Bronchus fibroblast of lung (primary cell): Measurements from ENCODE around the gene ZBTB12. TPM values are rescaled to one million over a fixed set of nuclear protein-coding genes. Genes with fewer than 3 reads are reported as not detected.

Experiments used
- total RNA-seq: library from RNA; depleted of rRNA; stranded (reverse); fragments of >200 nt; gene quantifications from 2 replicates; pipeline ENCODE4 v1.2.3, GENCODE V29; 2015

The ZBTB12 gene
- 3.0 and 3.3 TPM in 2 replicates for total RNA-seq

GRCh38 chr6:31901953-31902643, at the start of gene ZBTB12:
ZBTB12 (minus strand) TSS chr6:31902086; CDS start chr6:31901305, 781 bp downstream.

GRCh38 chr6:31945507-31946369, 43.9 kb upstream of the ZBTB12 start, which contains the start of gene CFB:
CFB (plus strand) TSS chr6:31946095; CDS start chr6:31946222, 127 bp downstream.

GRCh38 chr6:31927242-31927862, 25.5 kb upstream of the ZBTB12 start, which contains the start of gene C2:
C2 (plus strand) TSS chr6:31927717; CDS start chr6:31927753, 36 bp downstream.

GRCh38 chr6:31897612-31898382, 4.1 kb downstream of the ZBTB12 start, which contains the start of gene EHMT2:
EHMT2 (minus strand) TSS chr6:31897698; CDS start chr6:31897677, 21 bp downstream.

GRCh38 chr6:31878726-31879125, 23.2 kb downstream of the ZBTB12 start, which contains the start of gene SLC44A4:
SLC44A4 (minus strand) TSS chr6:31878997; CDS start chr6:31878980, 17 bp downstream.

GRCh38 chr6:31862344-31863235, 39.3 kb downstream of the ZBTB12 start, which contains the start of gene NEU1:
NEU1 (minus strand) TSS chr6:31862821; CDS start chr6:31862776, 45 bp downstream.

Other genes starting within 250 kb of the ZBTB12 start
- gene BAG6, start 249.4 kb downstream of the ZBTB12 start, total RNA-seq, result 265 and 271 TPM in 2 replicates
- gene APOM, start 246.2 kb downstream of the ZBTB12 start, total RNA-seq, result 2.9 and 3.6 TPM in 2 replicates
- 15.6 and 17.7 TPM in 2 replicates for gene C6orf47, start 241.3 kb downstream of the ZBTB12 start, total RNA-seq
- 14.0 and 14.4 TPM in 2 replicates for gene GPANK1, start 237.1 kb downstream of the ZBTB12 start, total RNA-seq
- gene CSNK2B, start 236.0 kb downstream of the ZBTB12 start, total RNA-seq, result 316 and 357 TPM in 2 replicates
- 0.84 and 1.3 TPM in 2 replicates for gene LY6G5B, start 232.1 kb downstream of the ZBTB12 start, total RNA-seq
- gene LY6G5C, start 221.0 kb downstream of the ZBTB12 start, total RNA-seq, result 1.0 and 2.2 TPM in 2 replicates
- gene ABHD16A, start 198.8 kb downstream of the ZBTB12 start, total RNA-seq, result 23.5 and 25.1 TPM in 2 replicates
- gene LY6G6F, start 195.2 kb downstream of the ZBTB12 start, total RNA-seq, result not detected in 2 replicates
- gene LY6G6D, start 186.7 kb downstream of the ZBTB12 start, total RNA-seq, result not detected in 2 replicates
- gene LY6G6C, start 180.3 kb downstream of the ZBTB12 start, total RNA-seq, result not detected in 2 replicates
- not detected in 2 replicates for gene MPIG6B, start 178.7 kb downstream of the ZBTB12 start, total RNA-seq
- gene DDAH2, start 172.8 kb downstream of the ZBTB12 start, total RNA-seq, result 56.0 and 63.8 TPM in 2 replicates
- gene CLIC1, start 165.6 kb downstream of the ZBTB12 start, total RNA-seq, result 974 and 1,027 TPM in 2 replicates
- 10.9 and 15.5 TPM in 2 replicates for gene MSH5, start 162.1 kb downstream of the ZBTB12 start, total RNA-seq
- 3.2 and 5.8 TPM in 2 replicates for gene SAPCD1, start 139.4 kb downstream of the ZBTB12 start, total RNA-seq
- 0.45 and 0.67 TPM in 2 replicates for gene VWA7, start 124.8 kb downstream of the ZBTB12 start, total RNA-seq
- gene VARS1, start 106.3 kb downstream of the ZBTB12 start, total RNA-seq, result 90.6 and 111 TPM in 2 replicates
- 133 and 134 TPM in 2 replicates for gene LSM2, start 95.1 kb downstream of the ZBTB12 start, total RNA-seq
- 0.30 and 0.50 TPM in 2 replicates for gene HSPA1L, start 86.8 kb downstream of the ZBTB12 start, total RNA-seq
- 56.3 and 60.4 TPM in 2 replicates for gene HSPA1A, start 86.5 kb downstream of the ZBTB12 start, total RNA-seq
- gene HSPA1B, start 74.3 kb downstream of the ZBTB12 start, total RNA-seq, result 112 and 118 TPM in 2 replicates
- gene NEU1, start 39.3 kb downstream of the ZBTB12 start, total RNA-seq, result 53.8 and 61.4 TPM in 2 replicates
- gene SLC44A4, start 23.1 kb downstream of the ZBTB12 start, total RNA-seq, result 0.45 TPM in 1 of 2 replicates, not detected in the other
- gene EHMT2, start 4.4 kb downstream of the ZBTB12 start, total RNA-seq, result 38.7 and 39.8 TPM in 2 replicates
- gene C2, start 25.6 kb upstream of the ZBTB12 start, total RNA-seq, result 0.17 and 0.30 TPM in 2 replicates
- 2.0 and 2.7 TPM in 2 replicates for gene CFB, start 44.0 kb upstream of the ZBTB12 start, total RNA-seq
- gene NELFE, start 56.9 kb upstream of the ZBTB12 start, total RNA-seq, result 142 and 144 TPM in 2 replicates
- 44.4 and 46.7 TPM in 2 replicates for gene SKIC2, start 57.1 kb upstream of the ZBTB12 start, total RNA-seq
- 17.5 and 21.9 TPM in 2 replicates for gene DXO, start 70.1 kb upstream of the ZBTB12 start, total RNA-seq
- gene C4A, start 80.0 kb upstream of the ZBTB12 start, total RNA-seq, result 2.7 and 2.8 TPM in 2 replicates
- gene C4B, start 112.7 kb upstream of the ZBTB12 start, total RNA-seq, result 1.5 and 2.2 TPM in 2 replicates
- gene CYP21A2, start 136.3 kb upstream of the ZBTB12 start, total RNA-seq, result 0.17 TPM in 1 of 2 replicates, not detected in the other
- under 0.01 and 0.17 TPM in 2 replicates for gene TNXB, start 207.3 kb upstream of the ZBTB12 start, total RNA-seq
- 25.9 and 31.4 TPM in 2 replicates for gene ATF6B, start 226.2 kb upstream of the ZBTB12 start, total RNA-seq
- 6.4 and 6.7 TPM in 2 replicates for gene FKBPL, start 228.2 kb upstream of the ZBTB12 start, total RNA-seq
- 0.15 and 0.17 TPM in 2 replicates for gene PRRT1, start 249.9 kb upstream of the ZBTB12 start, total RNA-seq